ENCODE measurements around the gene SEZ6L2. TPM values are rescaled to one million over a fixed set of nuclear protein-coding genes. Genes with fewer than 3 reads are reported as not detected.

The SEZ6L2 gene
- total RNA-seq, 1 experiment from 2014 or later, result 44.7 TPM

GRCh38 chr16:29947897-29948296 is 48.5 kb upstream of the SEZ6L2 start:
- Mint-ChIP-seq H3K4me1 (peaks cover 16 to 19% of the 10 kb centered on the region in 2 experiments), H3K27ac (no peak overlapping the region), H3K4me3 (no peak overlapping the region), H3K27me3 (ENCODE audit: low read depth) (no peaks in the 10 kb centered on the region), H3K9me3 (no peaks in the 10 kb centered on the region), H3K36me3 (ENCODE audit: insufficient read depth in 1 of 3, low read depth in 3 of 3) (no peaks in the 10 kb centered on the region)
- no peak overlapping the region for H3K23ac ChIP-seq (ENCODE audit: insufficient read length, low read depth, low read length)
- no peak overlapping the region for H2BK15ac ChIP-seq (ENCODE audit: low read depth, low read length)
- no peak overlapping the region for H3K9ac ChIP-seq (ENCODE audit: extremely low read depth, insufficient read length, low read length)
- no peak overlapping the region for H2AFZ ChIP-seq (ENCODE audit: low read length)
- no peak overlapping the region for H3K18ac ChIP-seq (ENCODE audit: insufficient read length, low read depth, low read length)
- no peaks in the 10 kb centered on the region for H4K20me1 ChIP-seq (ENCODE audit: control insufficient read depth, insufficient read depth, insufficient read length)
- H4K5ac ChIP-seq (ENCODE audit: insufficient read length, low read depth, low read length), result no peak overlapping the region
- no peak overlapping the region for H4K91ac ChIP-seq (ENCODE audit: insufficient read length, low read depth, low read length)
- H2BK12ac ChIP-seq (ENCODE audit: insufficient read length, low read depth, low read length), result no peak overlapping the region
- H2BK5ac ChIP-seq (ENCODE audit: insufficient read length, low read length), result no peak overlapping the region
- H3K4me2 ChIP-seq (ENCODE audit: insufficient read depth, insufficient read length, low read length), result no peak overlapping the region
- no peak overlapping the region for H2AK5ac ChIP-seq (ENCODE audit: insufficient read length, low read length)
- H3K9me3 ChIP-seq (ENCODE audit: control insufficient read depth, low read depth, low read length), result no peaks in the 10 kb centered on the region
- no peak overlapping the region for H3K56ac ChIP-seq (ENCODE audit: insufficient read length, low read depth, low read length)
- H3K79me2 ChIP-seq (ENCODE audit: insufficient read depth, low read length), result no peaks in the 10 kb centered on the region
- no peak overlapping the region for H3K4ac ChIP-seq (ENCODE audit: low read depth, low read length)
- peaks cover 4% of the 10 kb centered on the region; the same call in 1 of the 2 replicates for H3K4me1 ChIP-seq (ENCODE audit: insufficient read depth, low read length)
- H2BK120ac ChIP-seq (ENCODE audit: low read depth, low read length, poor library complexity, severe bottlenecking), result no peak overlapping the region
- no peak overlapping the region for H3K27ac ChIP-seq (ENCODE audit: insufficient read length, low read depth, low read length)
- no peak overlapping the region for H3K14ac ChIP-seq (ENCODE audit: insufficient read depth, low read length)
- no peak overlapping the region for H4K8ac ChIP-seq (replicated peaks; ENCODE audit: insufficient read length, low read depth, low read length)
- no peaks in the 10 kb centered on the region for H3K27me3 ChIP-seq (ENCODE audit: insufficient read depth, low read length)
- no peak overlapping the region for H2BK20ac ChIP-seq (ENCODE audit: low read depth, low read length, poor library complexity, severe bottlenecking)
- DNase-seq, result no peak
- no peak overlapping the region for H3T11ph ChIP-seq (ENCODE audit: low read length)
- no CpG with 5 or more reads among the region's 2 CpGs for WGBS (ENCODE audit: extremely low coverage, insufficient read length, low lambda C conversion rate)
- H3K23me2 ChIP-seq (ENCODE audit: insufficient read length, low read depth, low read length, poor library complexity, severe bottlenecking), result no peaks in the 10 kb centered on the region
- no peaks in the 10 kb centered on the region for H3K79me1 ChIP-seq (ENCODE audit: insufficient read depth, low read depth, low read length, poor library complexity, severe bottlenecking)
- no peak for TF ChIP-seq CTCF (conservative IDR thresholded peaks at IDR 0.05)

All from H9 (cell line).